Measurements from ENCODE around the gene MYO9B.
A peak's percentile ranks its signal among the peaks of the same experiment; 100 is the strongest.

MYO9B gene

DNA sequence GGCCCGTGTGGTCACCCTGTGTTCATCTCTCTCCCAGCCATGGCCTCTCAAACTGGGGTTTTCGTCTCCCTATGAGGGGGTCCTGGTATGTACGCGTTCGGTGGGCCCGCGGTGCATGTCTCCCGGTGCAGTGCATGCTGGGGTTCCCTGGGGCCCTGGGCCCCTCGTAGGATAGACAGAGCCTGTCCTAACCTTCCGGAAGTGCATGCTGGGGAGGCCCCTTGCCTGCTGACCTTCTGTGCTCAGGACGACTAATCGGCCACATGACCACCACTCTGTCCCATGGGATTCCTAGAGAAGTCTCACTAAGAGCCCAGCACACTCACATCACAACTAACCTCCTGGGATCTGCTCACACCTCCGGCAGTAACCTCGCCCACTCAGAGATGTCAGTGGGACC, 134.7 kb downstream of the MYO9B start:
- no peak for DNase-seq (ENCODE audit: low read depth in 1 of 2, low spot score in 1 of 2)

DNA sequence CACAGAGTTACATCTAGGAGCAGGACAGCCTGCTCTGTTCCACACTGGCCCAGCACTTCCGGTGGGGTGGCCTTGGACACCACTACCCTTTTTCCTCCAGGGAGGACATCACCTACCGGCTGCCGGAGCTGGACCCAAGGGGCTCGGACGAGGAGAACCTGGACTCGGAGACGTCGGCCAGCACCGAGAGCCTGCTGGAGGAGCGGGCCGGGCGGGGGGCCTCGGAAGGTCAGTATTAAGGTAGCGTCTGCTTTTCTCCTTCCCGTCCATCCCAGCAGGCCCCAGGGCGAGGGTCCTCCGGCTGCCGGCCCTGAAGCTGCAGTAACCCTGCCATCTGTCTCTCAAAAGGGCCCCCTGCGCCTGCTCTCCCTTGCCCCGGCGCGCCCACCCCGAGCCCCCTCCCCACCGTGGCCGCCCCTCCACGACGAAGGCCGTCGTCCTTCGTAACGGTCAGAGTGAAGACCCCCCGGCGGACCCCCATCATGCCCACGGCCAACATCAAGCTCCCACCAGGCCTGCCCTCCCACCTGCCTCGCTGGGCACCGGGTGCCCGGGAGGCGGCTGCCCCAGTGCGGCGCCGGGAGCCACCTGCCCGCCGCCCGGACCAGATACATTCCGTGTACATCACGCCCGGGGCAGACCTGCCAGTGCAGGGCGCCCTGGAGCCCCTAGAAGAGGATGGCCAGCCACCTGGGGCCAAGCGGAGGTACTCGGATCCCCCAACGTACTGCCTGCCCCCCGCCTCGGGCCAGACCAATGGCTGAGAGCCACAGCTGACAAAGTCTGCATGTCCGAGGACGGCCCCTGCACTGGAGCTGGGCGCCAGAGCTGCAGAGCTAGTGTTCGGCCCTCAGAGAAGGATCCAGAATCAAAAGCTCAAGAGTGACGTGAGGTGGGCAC, 136.2 kb downstream of the MYO9B start:
- DNase-seq (ENCODE audit: low read depth in 1 of 2, low spot score in 1 of 2), result no peak

DNA sequence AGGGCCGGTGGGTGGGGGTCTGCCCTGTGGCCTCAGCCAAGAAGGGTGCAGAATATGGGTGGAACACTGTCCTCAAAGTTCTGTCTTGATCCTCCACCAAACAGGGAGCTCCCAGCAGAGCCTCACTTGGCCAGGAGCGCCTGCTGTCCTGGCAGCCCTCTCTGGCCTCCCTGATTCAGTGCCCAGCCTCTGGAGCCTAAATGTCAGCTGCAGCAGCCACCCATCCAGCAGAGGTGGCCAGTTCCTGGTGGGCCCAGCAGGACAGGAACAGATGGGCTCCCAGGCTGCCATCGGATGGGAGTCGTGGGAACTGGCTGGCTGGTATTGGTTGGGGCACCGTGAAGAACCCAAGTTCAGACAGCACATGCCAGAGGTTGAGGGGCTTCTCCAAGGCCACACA, 137.8 kb downstream of the MYO9B start:
- DNase-seq (ENCODE audit: low read depth in 1 of 2, low spot score in 1 of 2), result no peak

DNA sequence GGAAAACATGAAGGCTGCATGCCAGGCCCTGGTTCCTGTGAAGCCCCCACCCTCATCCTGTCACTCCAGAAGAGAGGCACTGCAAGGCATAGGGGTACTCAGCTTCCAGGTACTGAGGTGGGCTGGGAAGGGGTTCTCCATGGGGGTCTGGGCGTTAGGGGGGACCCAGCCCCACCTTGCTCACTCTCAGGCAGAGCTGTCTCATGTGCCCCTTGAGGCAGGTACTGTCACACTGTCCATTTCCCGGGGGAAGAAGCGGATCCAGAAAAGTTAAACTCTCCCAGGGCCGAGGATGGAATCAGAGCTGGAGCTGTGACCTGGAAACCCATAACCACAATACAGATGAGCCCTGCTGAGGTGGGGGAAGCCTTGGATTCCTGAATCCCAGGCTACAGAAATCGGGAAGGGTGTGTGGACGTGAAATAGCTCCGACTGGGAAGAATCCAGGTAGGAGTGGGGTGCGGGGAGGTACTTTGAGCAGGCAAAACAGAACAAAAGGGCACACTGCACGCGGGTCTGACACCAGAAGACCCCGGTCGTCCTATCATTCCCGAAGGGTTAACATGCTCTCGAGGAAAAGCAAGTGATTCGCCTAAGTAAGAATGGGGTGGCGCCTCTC, 139.0 kb downstream of the MYO9B start:
- DNase-seq (ENCODE audit: low read depth in 1 of 2, low spot score in 1 of 2), result no peak

DNA sequence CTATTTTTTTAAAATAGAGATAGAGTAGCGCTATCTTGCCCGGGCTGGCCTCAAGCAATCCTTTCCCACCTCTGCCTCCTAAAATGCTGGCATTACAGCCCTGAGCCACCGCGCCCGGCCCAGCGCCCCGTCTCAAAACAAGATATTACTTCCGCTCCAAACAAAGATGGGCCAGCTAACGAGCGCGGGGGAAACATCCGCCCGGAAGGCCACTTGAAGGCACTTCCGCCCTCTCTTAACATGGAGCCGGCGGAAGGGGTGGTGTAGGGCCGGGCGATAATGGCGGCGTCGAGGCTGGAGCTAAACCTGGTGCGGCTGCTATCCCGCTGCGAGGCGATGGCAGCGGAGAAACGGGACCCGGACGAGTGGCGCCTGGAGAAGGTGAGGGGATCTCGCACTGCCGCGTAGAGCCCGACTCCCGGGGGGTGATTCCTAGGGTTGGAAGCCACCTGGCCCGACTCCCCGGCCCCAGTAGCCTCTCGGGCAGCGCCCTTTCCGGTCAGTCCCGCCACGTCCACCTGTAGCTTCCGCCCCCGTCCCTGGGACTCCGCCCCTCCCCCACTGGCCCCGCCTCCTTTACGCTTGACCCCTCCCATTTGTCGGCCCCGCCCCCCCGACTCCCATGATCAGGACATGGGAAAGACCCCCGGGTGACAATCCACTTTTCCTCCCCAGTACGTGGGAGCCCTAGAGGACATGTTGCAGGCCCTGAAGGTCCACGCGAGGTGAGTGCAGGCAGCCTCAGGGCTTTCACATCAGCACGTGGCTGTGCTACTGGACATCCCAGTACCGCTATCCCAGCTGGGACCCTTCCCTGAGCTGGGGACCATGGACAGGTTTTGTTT, 139.8 kb downstream of the MYO9B start, which contains the start of gene USE1:
Gene USE1, plus strand, starts transcription at position 231 of the 845 bp plus-strand sequence. Its CDS starts 49 bp downstream, at position 280.
- DNase-seq (ENCODE audit: low read depth in 1 of 2, low spot score in 1 of 2), result peak; percentile 68 to 82

DNA sequence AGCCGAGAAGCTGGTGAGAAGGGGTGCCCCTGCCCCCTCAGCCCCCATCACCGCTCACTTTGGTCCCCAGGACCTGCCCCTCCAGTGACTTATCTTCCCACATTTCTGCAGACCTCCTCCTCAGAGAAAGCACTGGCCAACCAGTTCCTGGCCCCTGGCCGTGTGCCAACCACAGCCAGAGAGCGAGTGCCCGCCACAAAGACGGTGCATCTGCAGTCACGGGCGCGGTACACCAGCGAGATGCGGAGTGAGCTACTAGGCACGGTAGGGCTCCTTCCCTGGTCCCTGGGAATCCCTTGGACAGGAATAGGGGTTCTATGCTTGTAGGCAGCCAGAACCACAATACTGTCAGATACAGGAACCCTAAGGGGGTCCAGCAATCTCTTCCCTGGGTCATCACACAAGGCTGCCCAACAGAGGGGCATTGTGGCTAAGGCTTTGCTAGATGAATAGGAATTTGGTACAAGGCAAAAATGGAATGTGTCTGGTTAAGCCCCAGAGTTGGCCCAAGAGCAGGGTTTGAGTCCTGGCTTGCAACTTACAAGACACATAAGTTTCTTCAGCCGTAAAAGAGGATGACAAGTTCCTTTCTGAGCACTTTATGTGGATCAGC, 140.6 kb downstream of the MYO9B start:
- DNase-seq (ENCODE audit: low read depth in 1 of 2, low spot score in 1 of 2), result no peak

DNA sequence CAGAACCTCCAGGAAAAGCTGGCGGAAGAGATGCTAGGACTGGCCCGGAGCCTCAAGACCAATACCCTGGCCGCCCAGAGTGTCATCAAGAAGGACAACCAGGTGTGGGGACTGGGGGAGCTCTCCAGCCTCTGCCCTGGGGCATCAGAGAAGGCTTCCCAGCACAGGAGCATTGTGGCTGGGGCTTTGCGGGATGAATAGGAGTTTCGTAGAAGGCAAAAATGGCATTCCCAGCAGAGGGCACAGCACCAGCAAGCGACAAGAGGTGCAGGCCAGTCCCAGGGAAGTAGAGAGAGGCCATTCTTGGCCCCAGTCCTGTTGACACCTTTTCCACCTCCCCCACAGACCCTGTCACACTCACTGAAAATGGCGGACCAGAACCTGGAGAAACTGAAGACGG, 143.7 kb downstream of the MYO9B start:
- DNase-seq (ENCODE audit: low read depth in 1 of 2, low spot score in 1 of 2), result no peak

DNA sequence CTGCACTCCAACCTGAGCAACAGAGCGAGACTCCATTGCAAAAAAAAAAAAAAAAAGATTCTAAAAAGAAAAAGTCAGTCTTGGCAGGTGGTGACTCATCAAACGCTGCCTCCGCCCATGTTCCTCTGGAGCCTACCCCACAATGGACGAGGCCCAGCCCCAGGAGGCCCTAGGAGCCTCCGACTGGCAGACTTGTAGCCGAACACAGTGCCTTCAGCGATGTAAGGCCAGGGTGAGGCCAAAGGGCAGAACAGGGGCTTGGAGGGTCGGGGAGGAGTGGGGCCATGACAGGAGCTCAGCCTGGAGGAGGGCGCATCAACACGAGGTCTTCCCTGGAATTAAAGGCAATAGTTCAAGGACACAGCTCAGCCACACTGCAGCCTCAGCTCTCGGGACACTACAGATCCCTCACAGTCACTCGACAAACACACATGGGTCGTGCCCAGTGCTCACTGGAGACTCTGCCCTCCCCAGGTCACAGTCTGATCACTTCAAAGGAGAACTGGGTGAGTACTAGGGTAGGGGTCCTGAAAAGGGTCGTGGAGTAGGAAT, 144.7 kb downstream of the MYO9B start:
- DNase-seq (ENCODE audit: low read depth in 1 of 2, low spot score in 1 of 2), result no peak

DNA sequence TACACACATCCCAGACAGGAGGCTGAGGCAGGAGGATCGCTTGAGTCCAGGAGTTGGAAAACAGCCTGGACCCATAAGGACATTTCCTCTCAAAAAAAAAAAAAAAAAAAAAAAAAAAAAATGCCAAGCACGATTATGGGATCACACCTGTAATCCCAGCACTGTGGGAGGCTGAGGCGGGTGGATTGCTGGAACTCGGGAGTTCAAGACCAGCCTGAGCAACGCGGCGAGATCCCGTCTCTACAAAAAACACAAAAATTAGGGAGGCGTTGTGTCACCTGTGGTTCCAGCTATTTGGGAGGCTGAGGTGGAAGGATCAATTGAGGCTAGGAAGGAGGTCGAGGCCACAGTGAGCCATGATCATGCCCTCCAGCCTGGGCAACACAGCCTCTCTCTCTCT, 149.5 kb downstream of the MYO9B start:
- no peak for DNase-seq (ENCODE audit: low read depth in 1 of 2, low spot score in 1 of 2)

DNA sequence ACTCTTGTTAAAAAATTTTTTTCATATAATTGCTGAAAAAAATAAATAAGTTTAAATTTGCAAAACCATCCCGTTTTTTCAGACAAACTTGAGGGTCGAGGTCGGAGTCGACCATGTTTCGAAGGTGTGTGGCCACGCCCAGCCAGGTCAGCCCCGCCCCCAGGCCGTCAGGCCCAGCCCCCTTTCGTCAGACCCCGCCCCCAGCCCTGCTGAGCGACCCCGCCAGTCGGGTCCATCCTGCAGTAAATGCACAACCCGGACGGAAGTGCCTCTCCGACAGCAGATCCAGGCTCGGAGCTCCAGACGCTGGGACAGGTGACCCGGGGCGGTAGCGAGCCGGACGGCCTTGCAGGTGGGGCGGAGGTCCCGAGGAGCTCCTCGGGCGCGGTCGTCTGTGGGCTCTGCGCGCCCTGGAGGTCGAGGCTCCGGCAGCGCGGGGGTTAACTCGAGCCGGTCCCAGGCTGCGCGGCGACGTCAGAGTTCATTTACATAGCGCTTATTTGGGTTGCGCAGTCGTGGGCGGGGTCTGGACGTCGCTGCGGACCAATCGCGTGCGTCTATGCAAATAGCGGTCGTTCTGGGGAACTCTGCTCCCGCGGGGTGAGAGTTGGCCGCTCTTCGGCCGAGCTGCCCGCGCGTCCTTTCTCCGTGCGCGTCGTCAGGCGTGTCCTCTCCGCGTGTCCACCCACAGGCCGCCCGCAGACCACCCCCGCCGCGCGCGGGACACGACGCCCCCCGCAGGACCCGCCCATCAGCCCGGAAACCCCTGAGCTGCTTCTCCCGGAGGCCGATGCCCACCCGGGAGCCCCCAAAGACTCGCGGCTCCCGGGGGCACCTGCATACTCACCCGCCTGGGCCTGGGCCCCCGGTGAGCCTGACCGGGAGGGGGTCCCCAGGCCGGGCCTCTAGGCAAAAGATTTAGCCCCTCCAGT, 150.7 kb downstream of the MYO9B start, which contains the start of gene OCEL1:
Gene OCEL1, plus strand, starts transcription at position 225 of the 932 bp plus-strand sequence. Its CDS starts 22 bp downstream, at position 247.
- peak; percentile 93 to 94 for DNase-seq (ENCODE audit: low read depth in 1 of 2, low spot score in 1 of 2)

DNA sequence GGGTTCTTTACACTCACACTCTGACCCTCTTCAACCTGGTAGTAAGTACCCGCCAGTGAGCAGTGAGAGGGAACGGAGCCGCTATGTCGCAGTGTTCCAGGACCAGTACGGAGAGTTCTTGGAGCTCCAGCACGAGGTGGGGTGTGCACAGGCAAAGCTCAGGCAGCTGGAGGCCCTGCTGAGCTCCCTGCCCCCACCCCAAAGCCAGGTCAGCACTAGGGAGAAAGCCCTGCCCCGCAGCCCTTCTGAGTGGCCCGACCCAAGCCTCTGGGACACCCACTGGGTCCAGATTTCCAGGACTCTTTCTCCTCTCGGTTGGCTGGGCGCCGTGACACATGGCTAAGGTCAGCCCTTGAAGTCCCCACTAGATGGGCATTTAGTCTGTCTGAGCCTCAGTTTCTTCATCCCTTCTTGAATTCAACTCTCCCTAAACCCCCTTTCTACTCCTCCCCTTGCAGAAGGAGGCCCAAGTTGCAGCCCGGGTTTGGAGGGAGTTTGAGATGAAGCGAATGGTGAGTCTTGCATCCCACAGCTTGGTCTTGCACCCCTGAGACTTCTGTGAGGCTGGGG, 152.3 kb downstream of the MYO9B start:
- no peak for DNase-seq (ENCODE audit: low read depth in 1 of 2, low spot score in 1 of 2)

DNA sequence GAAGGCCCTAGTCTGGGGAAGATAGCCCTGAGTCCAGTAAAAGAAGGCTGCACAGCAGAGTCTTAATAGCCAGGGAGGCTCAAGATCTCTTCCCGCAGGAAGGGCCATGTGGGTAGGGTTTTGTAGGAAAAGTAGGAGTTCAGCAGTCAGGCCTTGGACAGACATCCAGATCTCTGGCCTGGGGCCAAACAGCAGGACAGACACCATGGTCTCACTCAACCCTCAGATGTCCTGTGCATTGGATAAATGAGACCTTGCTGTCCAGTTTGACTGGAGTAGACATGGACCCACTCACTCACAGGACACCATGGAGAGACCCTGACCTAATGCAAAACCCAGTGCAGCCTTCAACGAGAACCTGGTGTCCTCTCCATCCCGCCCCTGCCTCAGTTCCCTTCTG, 154.3 kb downstream of the MYO9B start:
- DNase-seq (ENCODE audit: low read depth in 1 of 2, low spot score in 1 of 2), result no peak

DNA sequence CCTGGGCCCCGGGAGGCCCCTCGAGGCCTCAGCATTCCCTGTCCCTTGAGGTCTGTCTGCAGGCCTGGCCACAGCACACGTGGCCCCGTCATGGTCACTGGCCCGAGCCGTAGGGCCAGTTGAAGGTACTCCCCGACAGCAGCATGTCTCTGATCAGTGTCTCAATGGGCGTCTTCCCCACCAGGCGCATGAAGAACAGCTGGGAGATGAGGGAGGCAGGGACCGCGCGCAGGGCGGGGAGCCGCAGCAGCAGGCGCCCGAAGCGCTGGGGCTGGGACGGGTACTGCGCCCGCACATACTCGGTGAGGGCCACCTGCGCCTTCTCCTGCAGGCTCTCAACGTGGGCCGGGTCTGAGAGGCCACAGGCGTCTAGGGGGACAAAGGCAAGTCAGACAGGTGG, 156.7 kb downstream of the MYO9B start:
- DNase-seq (ENCODE audit: low read depth in 1 of 2, low spot score in 1 of 2), result no peak

DNA sequence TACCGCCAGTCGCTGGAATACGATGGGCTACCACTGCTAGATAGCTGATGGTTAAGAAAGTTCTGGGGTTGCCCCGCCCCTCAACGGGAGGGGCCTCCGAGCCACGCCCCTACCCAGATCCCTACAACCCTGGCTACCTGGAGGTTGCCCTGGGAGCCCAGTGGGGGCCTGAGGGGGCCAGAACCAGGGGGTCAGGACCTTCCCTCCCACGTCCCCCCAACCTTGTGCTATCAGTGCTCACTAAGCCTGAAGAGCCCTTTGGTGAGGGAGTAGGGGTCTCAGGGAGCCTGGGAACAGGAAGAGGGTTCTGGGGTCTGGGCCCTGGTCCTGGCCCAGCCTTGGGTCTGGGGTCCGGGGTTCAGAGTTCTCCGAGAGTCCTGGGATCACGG, 159.3 kb downstream of the MYO9B start:
- peak; percentile 43 to 49 for DNase-seq (ENCODE audit: low read depth in 1 of 2, low spot score in 1 of 2)

DNA sequence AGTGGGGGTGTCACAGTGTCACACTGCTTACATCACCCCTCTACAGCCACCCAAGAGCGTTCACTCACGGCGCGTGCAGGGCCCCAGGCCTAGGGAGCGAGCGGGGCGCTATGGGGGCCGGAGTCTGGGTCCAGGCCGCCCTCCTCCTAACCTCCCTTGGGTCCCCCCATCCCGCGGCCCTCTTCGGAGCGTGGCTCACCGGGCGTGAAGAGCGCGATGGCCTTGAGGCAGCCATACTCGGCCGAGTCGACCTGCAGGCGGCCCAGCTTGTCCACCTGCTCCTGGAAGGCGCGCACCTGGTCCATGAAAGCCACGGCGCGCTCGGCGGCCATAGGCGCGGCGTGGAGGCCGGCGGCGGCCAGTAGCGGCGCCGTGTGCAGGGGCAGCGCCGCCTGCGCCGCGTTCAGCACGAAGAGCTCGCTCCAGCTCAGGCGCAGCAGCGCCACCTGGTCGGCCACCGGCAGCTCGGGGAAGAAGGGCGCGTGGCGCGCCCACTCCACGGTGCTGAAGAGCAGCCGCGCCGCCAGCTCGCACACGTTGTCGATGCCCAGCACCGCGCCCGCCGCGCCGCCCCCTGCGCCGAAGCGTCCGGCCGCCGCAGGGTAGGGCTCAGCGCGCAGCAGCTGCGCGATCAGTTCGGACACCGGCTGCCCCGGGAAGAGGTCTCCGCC, 159.9 kb downstream of the MYO9B start:
- DNase-seq (ENCODE audit: low read depth in 1 of 2, low spot score in 1 of 2), result peak; percentile 50 to 53

DNA sequence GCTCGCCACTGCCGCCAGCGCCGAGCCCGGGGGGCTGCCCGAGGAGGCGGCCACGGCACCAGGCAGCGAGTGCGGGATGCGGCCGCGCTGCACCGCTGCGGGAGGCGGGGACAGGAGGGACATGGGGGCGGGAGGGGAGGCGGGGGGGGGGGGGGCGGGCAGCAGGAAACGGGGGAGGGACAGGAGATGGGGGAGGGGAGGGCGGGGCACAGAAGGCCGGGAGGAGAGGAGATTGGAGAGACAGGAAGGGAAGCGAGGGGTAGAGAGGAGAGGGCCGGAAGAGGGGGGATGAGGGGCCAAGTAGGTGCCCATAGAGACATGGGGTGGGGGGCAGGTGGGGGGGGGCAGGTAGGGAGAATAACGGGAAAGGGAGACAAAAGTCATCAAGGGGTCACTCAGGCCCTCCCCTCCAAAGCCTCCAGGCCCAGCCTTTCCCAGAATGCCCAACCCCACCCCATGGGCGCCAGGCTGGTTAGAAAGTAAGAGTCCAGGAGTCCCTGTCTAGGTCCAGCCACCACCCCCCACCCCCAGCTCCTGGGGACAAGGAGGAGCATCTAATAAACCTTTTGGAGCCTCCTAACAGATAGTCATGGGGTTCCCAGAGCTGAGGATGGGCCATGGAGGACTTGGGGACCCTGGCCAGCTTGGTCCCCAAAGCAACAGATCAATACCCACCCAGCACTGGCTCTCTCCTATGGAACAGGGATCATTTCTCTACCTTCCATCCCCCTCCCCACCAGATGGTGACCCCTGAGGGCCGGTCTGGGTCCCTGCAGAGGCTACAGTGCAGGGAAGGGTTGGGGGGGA, 160.6 kb downstream of the MYO9B start:
- DNase-seq (ENCODE audit: low read depth in 1 of 2, low spot score in 1 of 2), result no peak

DNA sequence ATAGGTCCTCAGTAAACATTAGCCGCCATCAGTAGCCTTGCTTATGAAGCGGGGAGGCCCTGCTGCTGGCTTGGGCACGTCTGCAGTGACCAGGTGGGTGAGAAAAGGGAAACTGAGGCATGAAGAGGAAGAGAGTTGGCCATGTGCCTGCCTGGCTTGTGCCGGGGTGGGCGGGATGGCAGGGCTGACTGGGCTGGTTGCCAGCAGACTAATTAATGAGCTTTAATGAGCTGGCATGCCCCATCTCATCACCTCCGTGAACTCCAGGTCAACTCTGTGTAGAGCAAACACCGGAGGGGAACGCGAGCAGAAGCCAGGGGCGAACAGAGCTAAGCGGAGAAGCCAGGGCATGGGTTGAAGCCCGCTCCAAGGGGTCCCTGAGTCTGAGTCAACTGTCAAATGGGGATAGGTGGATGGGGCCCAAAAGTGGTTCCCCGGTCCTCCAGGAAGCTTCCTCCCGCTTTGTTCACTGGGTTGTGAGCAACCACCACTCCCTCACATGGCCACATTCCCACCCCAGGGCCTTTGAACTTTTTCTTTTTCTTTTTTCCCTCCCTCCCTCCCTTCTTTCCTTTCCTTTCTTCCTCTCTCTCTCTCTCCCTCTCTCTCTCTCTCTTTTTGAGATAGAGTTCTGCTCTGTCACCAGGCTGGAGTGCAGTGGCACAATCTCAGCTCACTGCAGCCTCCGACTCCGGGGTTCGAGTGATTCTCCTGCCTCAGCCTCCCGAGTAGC, 161.4 kb downstream of the MYO9B start:
- DNase-seq (ENCODE audit: low read depth in 1 of 2, low spot score in 1 of 2), result no peak
